Peyer's patch (tissue), 4 donors: Measurements from ENCODE around the gene FNDC3A. TPM values are rescaled to one million over a fixed set of nuclear protein-coding genes. Genes with fewer than 3 reads are reported as not detected.

Experiments used
- DNase-seq, 3 donors: peaks; one replicate each; pipeline ENCODE4 v3.0.0-alpha.2; 2017 to 2019
- H3K27ac ChIP-seq, 4 donors: fragments of 200-600 bp; sonication (generic); one replicate each; pipeline ENCODE4 v1.5.1; 2016 to 2019
- H3K27me3 ChIP-seq, 2 donors: fragments of 200-600 bp; sonication (generic); one replicate each; pipeline ENCODE4 v1.5.1; 2019
- H3K36me3 ChIP-seq, 3 donors: fragments of 200-600 bp; sonication (generic); one replicate each; pipeline ENCODE4 v1.5.1; 2016 to 2019
- H3K4me1 ChIP-seq, 4 donors: fragments of 200-600 bp; sonication (generic); one replicate each; pipeline ENCODE4 v1.5.1; 2016 to 2019
- H3K4me3 ChIP-seq, 4 donors: fragments of 200-600 bp; sonication (generic); 1 replicate in 3 of 4; 2 replicates in 1 of 4; pipeline ENCODE4 v1.5.1; 2016 to 2019; ENCODE audit warnings: mild to moderate bottlenecking in 1 of 4
- H3K9me3 ChIP-seq, 4 donors: fragments of 200-600 bp; sonication (generic); one replicate each; pipeline ENCODE4 v1.5.1; 2016 to 2019; ENCODE audit warnings: mild to moderate bottlenecking in 1 of 4
- CTCF ChIP-seq, 6 experiments: fragments of 450-650 bp in 4 of 6; fragments of 200-600 bp in 2 of 6; sonication (generic) in 1 of 6; IDR thresholded peaks; one replicate each; pipeline ENCODE4 v1.5.1; 2017 to 2019; ENCODE audit warnings: antibody characterized with exemption in 6 of 6, mild to moderate bottlenecking in 3 of 6, moderate library complexity in 1 of 6
- POLR2A ChIP-seq, 2 donors: fragments of 450-650 bp; IDR thresholded peaks; one replicate each; pipeline ENCODE4 v1.5.1; 2017; ENCODE audit warnings: antibody characterized with exemption in 2 of 2, mild to moderate bottlenecking in 2 of 2, moderate library complexity in 2 of 2
- total RNA-seq, 4 donors: library from RNA; depleted of rRNA; stranded (reverse); fragments of >200 nt; gene quantifications; one replicate each; pipeline ENCODE4 v1.1.0, GENCODE V29; 2016

Gene FNDC3A
- total RNA-seq, 4 donors from 2014 or later: 40.4 to 75.0 (median 52.6) TPM

- Histone ChIP-seq H3K36me3 (no peaks in the 10 kb centered on the region), H3K9me3 (no peaks in the 10 kb centered on the region), H3K27ac (no peak overlapping the region), H3K4me3 (no peak overlapping the region), H3K4me1 (no peaks in the 10 kb centered on the region), H3K27me3 (no peaks in the 10 kb centered on the region)
- TF ChIP-seq CTCF (IDR thresholded peaks at IDR 0.05): no peak
- no peak for DNase-seq
Measured at GRCh38 chr13:49020328-49020727, 44.6 kb downstream of the FNDC3A start.

GRCh38 chr13:49020940-49021553, 45.3 kb downstream of the FNDC3A start:
- no peak for TF ChIP-seq POLR2A (IDR thresholded peaks at IDR 0.05)
- no peaks in the 10 kb centered on the region for H3K9me3 ChIP-seq
- no peaks in the 10 kb centered on the region for H3K4me1 ChIP-seq
- H3K4me3 ChIP-seq: no peak overlapping the region
- no peaks in the 10 kb centered on the region for H3K36me3 ChIP-seq
- no peak for DNase-seq
- H3K27ac ChIP-seq: no peak overlapping the region
- H3K27me3 ChIP-seq: no peaks in the 10 kb centered on the region

- no peaks in the 10 kb centered on the region for H3K27me3 ChIP-seq
- no peak overlapping the region for H3K27ac ChIP-seq
- H3K36me3 ChIP-seq: no peaks in the 10 kb centered on the region
- no peak overlapping the region for H3K4me3 ChIP-seq
- no peaks in the 10 kb centered on the region for H3K4me1 ChIP-seq
- no peak for DNase-seq
- no peaks in the 10 kb centered on the region for H3K9me3 ChIP-seq
- no peak for TF ChIP-seq CTCF (IDR thresholded peaks at IDR 0.05)
- no peak for TF ChIP-seq POLR2A (IDR thresholded peaks at IDR 0.05)
Measured at GRCh38 chr13:49021953-49022352, 46.2 kb downstream of the FNDC3A start.

- no peak for DNase-seq
- Histone ChIP-seq H3K4me1 (no peaks in the 10 kb centered on the region), H3K27me3 (no peaks in the 10 kb centered on the region), H3K27ac (no peak overlapping the region), H3K9me3 (no peaks in the 10 kb centered on the region), H3K36me3 (no peaks in the 10 kb centered on the region), H3K4me3 (no peak overlapping the region)
- TF ChIP-seq CTCF (IDR thresholded peaks at IDR 0.05) (no peak), POLR2A (IDR thresholded peaks at IDR 0.05) (no peak)
Measured at GRCh38 chr13:49022472-49023144, 46.9 kb downstream of the FNDC3A start.

GRCh38 chr13:49023431-49023830, 47.7 kb downstream of the FNDC3A start:
- no peaks in the 10 kb centered on the region for H3K4me1 ChIP-seq
- no peak overlapping the region for H3K27ac ChIP-seq
- no peaks in the 10 kb centered on the region for H3K9me3 ChIP-seq
- TF ChIP-seq CTCF (IDR thresholded peaks at IDR 0.05) (no peak), POLR2A (IDR thresholded peaks at IDR 0.05) (no peak)
- no peaks in the 10 kb centered on the region for H3K27me3 ChIP-seq
- DNase-seq: no peak
- no peaks in the 10 kb centered on the region for H3K36me3 ChIP-seq
- no peak overlapping the region for H3K4me3 ChIP-seq

- TF ChIP-seq CTCF (IDR thresholded peaks at IDR 0.05): no peak
- no peak for TF ChIP-seq POLR2A (IDR thresholded peaks at IDR 0.05)
- Histone ChIP-seq H3K27ac (no peak overlapping the region), H3K9me3 (no peaks in the 10 kb centered on the region), H3K4me1 (no peaks in the 10 kb centered on the region), H3K27me3 (no peaks in the 10 kb centered on the region), H3K36me3 (no peaks in the 10 kb centered on the region), H3K4me3 (no peak overlapping the region)
- no peak for DNase-seq
Measured at GRCh38 chr13:49026851-49027250, 51.1 kb downstream of the FNDC3A start.
